Measurements from ENCODE around the gene CPED1.
"Not testable (repeated sequence)": the region's sequence is repeated elsewhere in the genome, so short reads cannot be mapped to it uniquely, and the experiment has no call there.

CPED1 gene

DNA sequence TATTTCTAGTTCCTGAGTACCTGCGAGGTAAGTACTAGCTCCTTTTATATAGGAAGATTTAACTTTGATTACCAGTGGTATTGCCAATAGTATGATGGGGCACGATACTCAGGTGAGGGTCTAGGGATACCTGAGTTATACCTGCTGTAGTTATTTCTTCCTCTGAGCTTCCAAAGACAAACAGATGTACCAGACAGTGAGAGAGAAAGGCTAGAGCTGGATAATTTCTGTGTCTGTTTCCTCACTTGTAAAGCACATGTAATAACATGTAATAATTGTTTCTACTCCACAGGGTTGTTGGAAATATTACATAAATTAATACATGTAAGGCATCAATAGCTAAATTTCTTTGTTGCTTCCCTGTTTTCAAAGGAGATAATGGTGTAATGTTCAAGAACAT lies 53.7 kb downstream of the CPED1 start:
- peaks cover 0 to 3% of the 10 kb centered on the region in 2 donors for H3K27me3 Mint-ChIP-seq
- ATAC-seq (replicated peaks) (no peak), DNase-seq (no peak)
- H3K36me3 Mint-ChIP-seq, result no peaks in the 10 kb centered on the region
- no peak overlapping the region for H3K4me3 Mint-ChIP-seq
- H3K9me3 Mint-ChIP-seq, result no peaks in the 10 kb centered on the region
- no peaks in the 10 kb centered on the region for H3K4me1 Mint-ChIP-seq
- H3K27ac Mint-ChIP-seq, result no peak overlapping the region

DNA sequence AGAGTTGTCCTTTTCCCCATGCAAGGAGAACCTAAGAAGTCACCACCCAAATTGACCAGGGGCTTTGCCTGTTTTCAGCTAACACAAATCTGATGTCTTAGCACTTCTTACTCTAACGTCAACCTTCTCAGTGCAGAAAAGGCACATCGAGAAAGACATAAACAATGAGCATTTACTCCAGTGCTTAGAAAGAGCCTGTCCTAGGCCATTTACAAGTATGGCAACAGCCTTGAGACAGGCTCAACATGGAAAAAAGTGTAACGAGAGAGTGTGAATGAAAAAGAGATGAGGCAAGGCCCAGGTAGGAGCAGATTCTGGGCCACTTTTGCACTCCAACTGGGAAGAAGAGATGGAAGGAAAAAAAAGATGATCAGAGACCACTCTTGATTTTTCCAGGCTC lies 54.4 kb downstream of the CPED1 start:
- Mint-ChIP-seq H3K27ac (no peak overlapping the region), H3K4me1 (no peaks in the 10 kb centered on the region), H3K9me3 (peaks cover 1 to 2% of the 10 kb centered on the region in 2 donors), H3K27me3 (peaks cover 0 to 4% of the 10 kb centered on the region in 2 donors), H3K36me3 (peaks cover 2% of the 10 kb centered on the region in 2 donors), H3K4me3 (no peak overlapping the region)
- ATAC-seq (replicated peaks) (no peak), DNase-seq (no peak)

DNA sequence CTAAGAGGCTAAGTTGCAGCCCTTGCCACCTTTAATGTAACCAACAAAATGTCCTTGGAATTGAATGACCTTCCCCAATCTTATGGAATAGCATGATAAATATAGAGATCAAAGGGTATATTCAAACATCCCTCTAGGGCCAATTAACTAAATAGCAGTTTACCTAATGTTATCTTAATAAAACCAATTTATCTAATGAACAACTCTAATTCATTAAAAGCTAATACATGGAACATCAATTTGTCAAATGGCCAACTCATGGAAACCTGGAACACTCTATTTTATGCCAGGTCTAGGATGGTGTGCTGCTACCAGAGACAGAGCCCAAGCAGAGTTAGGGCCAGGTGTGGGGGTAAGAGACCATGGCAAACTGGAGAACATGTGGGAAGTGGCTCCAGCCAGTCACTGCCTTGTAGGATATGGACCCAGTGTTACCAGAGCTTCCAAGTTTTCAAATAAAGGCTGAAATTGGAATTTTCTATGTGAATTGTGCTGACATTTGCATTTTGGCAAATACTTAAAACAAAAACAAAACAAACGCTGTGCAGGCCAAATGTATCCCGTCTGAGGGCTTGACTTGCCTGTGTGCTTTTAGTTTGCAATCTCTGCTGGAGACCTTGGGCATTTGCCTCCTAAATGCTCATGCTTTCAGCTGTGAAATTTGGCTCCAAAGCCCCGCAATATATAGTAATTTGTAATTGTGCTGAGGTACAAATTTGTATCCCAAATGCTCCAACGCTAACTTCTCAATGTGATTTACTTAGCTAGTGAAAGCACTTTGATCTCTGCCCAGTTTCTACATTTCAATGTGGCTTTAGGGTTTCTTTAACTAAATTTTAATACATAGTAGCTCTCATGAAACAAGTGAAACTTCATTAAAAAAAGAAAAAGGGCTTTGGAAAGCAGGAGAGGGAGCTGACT lies 55.1 kb downstream of the CPED1 start:
- Mint-ChIP-seq H3K9me3 (peaks cover 5% of the 10 kb centered on the region in 2 donors), H3K27me3 (peaks cover 0 to 7% of the 10 kb centered on the region in 2 donors), H3K36me3 (peaks cover 5% of the 10 kb centered on the region in 2 donors), H3K4me3 (no peak overlapping the region), H3K27ac (no peak overlapping the region), H3K4me1 (no peaks in the 10 kb centered on the region)
- DNase-seq, result no peak
- ATAC-seq (replicated peaks), result no peak

DNA sequence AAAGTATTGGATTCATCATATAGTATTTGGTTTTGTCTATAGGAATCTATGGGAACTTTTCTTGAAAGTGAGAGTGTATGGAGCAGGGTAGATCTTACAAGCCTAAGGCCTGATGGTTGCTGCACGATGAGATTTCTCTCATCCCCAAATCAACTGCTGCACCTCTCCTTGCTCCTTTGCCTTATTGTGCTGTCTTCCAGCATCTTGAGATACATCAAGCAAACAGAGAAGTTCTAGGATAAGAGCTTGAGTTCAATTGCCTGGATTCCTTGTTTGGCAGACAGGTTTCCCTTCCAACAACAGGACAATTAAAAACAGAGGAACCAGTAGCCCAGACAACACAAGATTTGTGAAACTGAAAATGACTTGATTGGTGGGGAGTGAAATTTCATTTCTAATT lies 56.6 kb downstream of the CPED1 start:
- Mint-ChIP-seq H3K27ac (no peak overlapping the region), H3K36me3 (peaks cover 5% of the 10 kb centered on the region in 2 donors), H3K4me3 (no peak overlapping the region), H3K9me3 (peaks cover 5% of the 10 kb centered on the region in 2 donors), H3K4me1 (no peaks in the 10 kb centered on the region), H3K27me3 (peaks cover 0 to 3% of the 10 kb centered on the region in 2 donors)
- DNase-seq (no peak), ATAC-seq (replicated peaks) (no peak)

DNA sequence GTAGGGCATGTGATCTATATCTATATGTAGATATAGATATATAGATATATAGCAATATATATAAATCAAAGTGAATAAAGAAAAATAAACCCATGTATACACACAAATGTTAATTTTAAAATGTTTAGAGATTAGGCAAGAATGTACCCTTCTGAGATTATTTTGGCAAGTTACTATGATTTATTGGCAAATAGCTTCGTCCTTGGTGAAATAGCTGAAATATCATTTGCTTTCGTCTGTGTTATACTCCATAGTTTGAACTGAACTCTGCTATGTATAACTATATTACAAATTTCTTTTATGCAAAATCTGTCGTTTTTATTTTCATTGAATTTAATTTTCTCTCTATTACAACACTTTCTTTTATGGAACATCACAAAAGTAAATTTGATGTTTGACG lies 57.5 kb downstream of the CPED1 start:
- no peak for DNase-seq
- Mint-ChIP-seq H3K36me3 (peaks cover 5% of the 10 kb centered on the region in 2 donors), H3K4me1 (no peaks in the 10 kb centered on the region), H3K4me3 (no peak overlapping the region), H3K27me3 (peaks cover 0 to 7% of the 10 kb centered on the region in 2 donors), H3K9me3 (peaks cover 5% of the 10 kb centered on the region in 2 donors), H3K27ac (no peak overlapping the region)
- ATAC-seq (replicated peaks), result no peak

DNA sequence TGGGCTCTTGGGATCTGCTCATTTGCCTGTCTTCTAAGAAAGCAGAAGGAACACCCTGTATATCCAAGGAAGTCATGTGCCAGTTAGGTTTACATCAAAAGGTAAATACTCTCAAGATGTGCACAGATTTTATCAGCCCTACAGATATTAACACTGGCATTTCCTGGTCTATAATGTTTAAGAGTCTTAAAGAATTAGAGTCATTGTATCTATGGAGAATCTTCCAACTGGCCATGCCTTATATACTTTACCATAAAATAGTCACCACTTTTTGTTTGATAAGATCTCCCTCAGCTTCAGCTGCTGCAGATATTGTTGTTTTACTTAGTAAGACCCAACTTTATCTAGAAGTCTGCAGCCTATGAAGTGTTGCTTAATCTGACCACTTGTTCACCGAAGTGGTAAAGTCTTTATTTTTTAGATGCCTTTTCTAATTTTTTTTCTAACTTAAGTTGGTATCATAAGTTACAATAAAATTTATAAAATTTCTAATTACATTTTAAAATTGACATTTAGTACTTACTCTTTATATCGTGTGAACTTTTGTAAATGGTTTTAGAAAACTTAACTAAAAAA lies 58.5 kb downstream of the CPED1 start:
- Mint-ChIP-seq H3K9me3 (peaks cover 5% of the 10 kb centered on the region in 2 donors), H3K4me1 (no peaks in the 10 kb centered on the region), H3K36me3 (peaks cover 5% of the 10 kb centered on the region in 2 donors), H3K4me3 (no peak overlapping the region), H3K27ac (no peak overlapping the region), H3K27me3 (peaks cover 0 to 7% of the 10 kb centered on the region in 2 donors)
- DNase-seq (no peak), ATAC-seq (replicated peaks) (no peak)

DNA sequence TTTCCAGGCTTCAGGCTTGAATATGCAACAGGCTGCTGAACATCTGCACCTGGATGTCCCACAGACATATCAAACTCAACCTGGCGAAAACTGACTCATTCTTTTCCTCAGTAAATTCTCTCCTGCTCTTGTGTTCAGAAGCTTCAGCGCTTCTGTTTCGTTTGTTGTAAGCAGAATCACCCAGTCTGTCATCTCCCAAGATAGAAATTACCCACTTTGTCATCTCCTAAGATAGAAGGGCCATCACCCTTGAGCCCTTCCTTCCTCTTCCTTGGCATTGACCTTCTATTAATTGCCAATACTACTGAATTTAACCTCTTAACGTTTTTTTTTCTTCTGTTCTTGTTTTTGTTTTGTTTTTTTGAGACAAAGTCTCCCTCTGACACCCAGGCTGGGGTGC lies 59.7 kb downstream of the CPED1 start:
- H3K36me3 Mint-ChIP-seq, result peaks cover 5% of the 10 kb centered on the region in 2 donors

DNA sequence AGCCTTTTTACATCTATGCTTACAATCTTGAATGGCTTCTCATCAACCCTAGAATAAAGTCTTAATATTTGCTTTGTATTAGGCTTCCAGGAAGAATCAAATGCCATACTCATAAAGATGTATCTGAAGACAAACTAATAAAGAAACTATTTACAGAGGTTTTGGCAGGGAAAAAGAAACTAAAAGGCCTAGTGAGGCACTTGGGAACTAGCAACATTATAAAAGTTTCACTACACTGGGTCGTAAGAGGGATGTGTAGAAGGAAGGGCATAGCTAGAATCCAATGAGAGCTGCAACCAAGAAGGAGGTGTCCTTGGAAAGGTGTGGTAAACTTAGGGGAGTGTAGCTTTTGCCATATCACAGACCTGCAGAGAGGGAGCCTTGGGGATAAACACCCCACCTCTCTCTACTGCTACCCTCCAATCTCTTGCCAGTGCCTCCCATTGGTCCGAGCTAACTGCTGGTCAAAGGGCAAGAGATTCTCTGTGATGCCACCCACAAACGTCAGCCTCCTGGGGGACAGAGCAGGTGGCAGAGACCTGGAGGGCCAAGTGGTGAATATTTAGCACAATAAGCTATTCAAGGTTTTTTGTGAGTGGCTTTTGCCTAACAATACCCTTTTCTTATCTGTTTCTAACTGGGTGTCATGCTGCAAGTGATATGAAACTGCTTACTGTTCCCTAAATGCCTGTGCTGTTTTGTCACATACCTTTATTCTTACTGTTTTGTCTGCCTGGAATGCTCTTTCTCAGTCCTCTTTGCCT lies 60.7 kb downstream of the CPED1 start:
- ATAC-seq (replicated peaks) (no peak), DNase-seq (no peak)
- Mint-ChIP-seq H3K27me3 (peaks cover 0 to 11% of the 10 kb centered on the region in 2 donors), H3K36me3 (peaks cover 5% of the 10 kb centered on the region in 2 donors), H3K9me3 (peaks cover 5% of the 10 kb centered on the region in 2 donors), H3K4me1 (no peaks in the 10 kb centered on the region), H3K4me3 (no peak overlapping the region), H3K27ac (no peak overlapping the region)

More for the DNA sequence above, 59.7 kb downstream of the CPED1 start:
- no peak overlapping the region for H3K27ac Mint-ChIP-seq
- H3K27me3 Mint-ChIP-seq, result peaks cover 0 to 11% of the 10 kb centered on the region in 2 donors
- H3K4me1 Mint-ChIP-seq, result no peaks in the 10 kb centered on the region
- DNase-seq (no peak), ATAC-seq (replicated peaks) (no peak)
- H3K9me3 Mint-ChIP-seq, result peaks cover 5% of the 10 kb centered on the region in 2 donors
- H3K4me3 Mint-ChIP-seq, result no peak overlapping the region

DNA sequence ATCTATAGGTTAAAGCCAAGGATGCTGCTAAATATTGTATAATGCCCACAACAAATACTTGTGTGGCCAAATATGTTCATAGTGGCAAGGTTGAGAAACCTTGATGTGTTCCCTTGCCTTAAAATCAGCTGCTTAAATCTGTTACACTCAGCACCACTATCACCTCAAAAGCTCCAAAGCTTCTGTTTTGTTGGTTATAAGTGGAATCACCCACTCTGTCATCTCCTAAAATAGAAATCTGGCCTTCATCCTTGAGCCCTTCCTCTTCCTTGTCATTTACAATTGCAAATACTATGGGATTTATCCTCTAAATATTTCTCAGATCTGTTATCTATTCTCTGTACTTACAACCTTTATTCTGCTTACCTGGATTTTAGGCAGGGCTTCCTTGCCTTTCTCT lies 61.4 kb downstream of the CPED1 start:
- DNase-seq (no peak), ATAC-seq (replicated peaks) (no peak)
- Mint-ChIP-seq H3K4me3 (no peak overlapping the region), H3K27me3 (peaks cover 0 to 11% of the 10 kb centered on the region in 2 donors), H3K27ac (no peak overlapping the region), H3K36me3 (peaks cover 5 to 7% of the 10 kb centered on the region in 2 donors), H3K9me3 (peaks cover 8 to 9% of the 10 kb centered on the region in 2 donors), H3K4me1 (peaks cover 3 to 5% of the 10 kb centered on the region in 2 donors)

DNA sequence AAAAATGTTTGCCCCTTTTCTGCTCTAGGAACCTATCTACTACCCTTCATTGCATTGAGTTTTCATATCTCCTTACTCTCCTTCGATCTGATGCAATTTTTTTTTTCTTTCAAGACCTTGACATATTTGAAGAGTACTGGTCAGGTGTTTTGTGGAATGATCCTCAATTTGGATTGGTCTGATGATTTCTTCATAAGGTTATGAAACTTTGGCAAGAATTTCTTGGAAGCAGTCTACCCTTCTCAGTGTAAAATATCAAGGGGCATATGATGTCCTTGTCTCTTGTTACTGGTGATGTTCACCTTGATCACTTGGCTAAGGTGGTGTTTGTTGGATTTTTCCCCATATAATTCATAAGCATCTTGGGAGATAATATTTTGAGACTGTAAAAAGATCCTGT lies 64.7 kb downstream of the CPED1 start:
- H3K9me3 Mint-ChIP-seq, result peaks cover 3 to 4% of the 10 kb centered on the region in 2 donors
- peaks cover 3 to 6% of the 10 kb centered on the region in 2 donors for H3K4me1 Mint-ChIP-seq
- peaks cover 0 to 3% of the 10 kb centered on the region in 2 donors for H3K36me3 Mint-ChIP-seq
- peaks cover 0 to 8% of the 10 kb centered on the region in 2 donors for H3K27me3 Mint-ChIP-seq
- H3K4me3 Mint-ChIP-seq, result no peak overlapping the region
- no peak overlapping the region for H3K27ac Mint-ChIP-seq
- no peak for DNase-seq
- ATAC-seq (replicated peaks), result no peak

DNA sequence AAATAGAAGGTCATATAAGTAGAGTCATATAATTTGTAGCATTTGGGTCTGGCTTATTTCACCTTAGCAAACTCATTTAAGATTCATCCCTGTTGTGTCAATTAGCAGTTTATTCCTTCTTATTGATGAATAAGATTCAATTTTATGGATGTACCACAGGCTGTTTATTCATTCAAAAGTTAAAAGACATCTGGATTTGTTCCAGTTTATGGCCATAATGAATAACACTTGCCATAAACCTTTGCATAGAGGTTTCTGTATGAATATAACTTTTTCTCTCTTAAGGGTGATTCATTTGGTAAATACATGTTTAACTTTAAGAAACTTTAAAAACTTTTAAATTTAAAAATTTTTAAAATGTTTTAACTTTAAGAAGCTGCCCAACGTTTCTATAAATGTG lies 66.4 kb downstream of the CPED1 start:
- no peak overlapping the region for H3K27ac Mint-ChIP-seq
- H3K9me3 Mint-ChIP-seq, result peaks cover 3 to 4% of the 10 kb centered on the region in 2 donors
- DNase-seq, result no peak
- peaks cover 0 to 3% of the 10 kb centered on the region in 2 donors for H3K36me3 Mint-ChIP-seq
- peaks cover 0 to 8% of the 10 kb centered on the region in 2 donors for H3K27me3 Mint-ChIP-seq
- H3K4me3 Mint-ChIP-seq, result no peak overlapping the region
- peaks cover 3 to 6% of the 10 kb centered on the region in 2 donors for H3K4me1 Mint-ChIP-seq
- peak; percentile 57 to 75 for ATAC-seq (replicated peaks)

DNA sequence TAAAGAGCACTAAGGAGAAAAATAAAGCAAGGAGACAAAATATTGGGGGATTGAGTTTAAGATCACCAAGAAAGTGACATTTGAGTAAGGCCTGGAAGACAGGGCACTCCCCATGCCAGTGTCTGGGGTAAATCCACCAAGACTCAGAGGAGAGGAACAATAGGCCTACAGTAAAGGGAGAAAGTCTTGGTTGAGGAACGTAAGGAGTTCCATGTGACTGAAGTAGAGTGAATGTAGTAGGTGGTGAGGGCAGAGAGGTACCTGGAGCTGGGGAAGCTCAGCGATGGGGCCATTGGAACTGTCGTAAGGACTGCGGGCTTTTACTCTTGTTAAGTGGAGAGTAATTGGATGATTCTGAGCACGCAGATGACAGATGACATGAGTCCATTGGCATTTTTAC lies 69.4 kb downstream of the CPED1 start:
- ATAC-seq (replicated peaks) (no peak), DNase-seq (no peak)
- Mint-ChIP-seq H3K4me1 (peaks cover 5 to 10% of the 10 kb centered on the region in 2 donors), H3K4me3 (no peak overlapping the region), H3K27me3 (no peaks in the 10 kb centered on the region), H3K27ac (no peak overlapping the region), H3K9me3 (peaks cover 4 to 5% of the 10 kb centered on the region in 2 donors), H3K36me3 (peaks cover 0 to 5% of the 10 kb centered on the region in 2 donors)

DNA sequence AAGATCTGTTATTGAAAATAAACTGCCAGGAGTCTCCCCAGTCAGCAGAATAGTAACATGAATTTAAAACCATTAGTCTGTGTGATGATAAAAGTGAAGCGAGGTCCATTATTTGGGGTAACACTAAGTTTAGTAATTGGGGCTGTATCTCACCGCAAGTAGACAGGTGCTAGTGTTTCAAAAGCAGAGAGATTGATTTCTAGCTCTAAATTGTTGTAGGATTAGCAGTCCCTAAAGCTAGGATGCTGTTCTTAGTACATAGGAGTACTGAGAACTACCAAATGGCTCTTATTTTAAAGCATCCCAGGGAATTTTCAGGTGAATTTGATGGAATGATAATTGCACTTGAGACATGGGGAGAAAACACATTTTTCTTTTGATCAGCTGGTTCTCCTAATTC lies 70.5 kb downstream of the CPED1 start:
- Mint-ChIP-seq H3K4me1 (peaks cover 6 to 12% of the 10 kb centered on the region in 2 donors), H3K36me3 (peaks cover 0 to 6% of the 10 kb centered on the region in 2 donors), H3K27ac (no peak overlapping the region), H3K27me3 (no peaks in the 10 kb centered on the region), H3K9me3 (peaks cover 4 to 6% of the 10 kb centered on the region in 2 donors), H3K4me3 (no peak overlapping the region)
- DNase-seq (no peak), ATAC-seq (replicated peaks) (no peak)

DNA sequence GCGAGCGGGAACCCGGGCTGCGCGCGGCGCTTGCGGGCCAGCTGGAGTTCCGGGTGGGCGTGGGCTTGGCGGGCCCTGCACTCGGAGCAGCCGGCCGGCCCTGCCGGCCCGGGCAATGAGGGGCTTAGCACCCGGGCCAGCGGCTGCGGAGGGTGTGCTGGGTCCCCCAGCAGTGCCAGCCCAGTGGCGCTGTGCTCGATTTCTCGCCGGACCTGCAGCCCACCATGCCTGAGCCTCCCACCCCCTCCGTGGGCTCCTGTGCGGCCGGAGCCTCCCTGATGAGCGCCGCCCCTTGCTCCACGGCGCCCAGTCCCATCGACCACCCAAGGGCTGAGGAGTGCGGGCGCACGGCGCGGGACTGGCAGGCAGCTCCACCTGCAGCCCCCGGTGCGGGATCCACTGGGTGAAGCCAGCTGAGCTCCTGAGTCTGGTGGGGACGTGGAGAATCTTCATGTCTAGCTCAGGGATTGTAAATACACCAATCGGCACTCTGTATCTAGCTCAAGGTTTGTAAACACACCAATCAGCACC lies 71.5 kb downstream of the CPED1 start:
- H3K36me3 Mint-ChIP-seq; DNase-seq; H3K27ac Mint-ChIP-seq; H3K4me1 Mint-ChIP-seq; H3K9me3 Mint-ChIP-seq; H3K4me3 Mint-ChIP-seq; H3K27me3 Mint-ChIP-seq; ATAC-seq (replicated peaks): not testable (repeated sequence)

All from stimulated activated naive B cell treated with anti-CD40 and anti-IgM and Interleukin-4, amounts not matched to agents 10 μg/mL and 1 μg/mL and 100 μg/mL, for 72 hours (primary cell).